Panc1 (cell line): ENCODE results near the gene ARHGAP8.

Experiments
- POLR2AphosphoS5 ChIP-seq: IDR thresholded peaks from 2 replicates; pipeline ENCODE4 v1.6.1; 2012; ENCODE audit warnings: mild to moderate bottlenecking, low read depth, low read length, moderate library complexity
- SIN3A ChIP-seq: IDR thresholded peaks from 2 replicates; pipeline ENCODE4 v1.6.1; 2012; ENCODE audit warnings: low read depth, mild to moderate bottlenecking, low read length, moderate library complexity, borderline replicate concordance; ENCODE audit not compliant: insufficient read depth
- TF ChIP-seq, protein P1 (sequence below), 2 experiments: IDR thresholded peaks; 2 replicates each; pipeline ENCODE4 v1.6.1; 2011 to 2012; ENCODE audit warnings: low read depth in 2 of 2, control low read depth in 1 of 2, low read length in 1 of 2, mild to moderate bottlenecking in 1 of 2, moderate library complexity in 1 of 2; ENCODE audit not compliant: insufficient read depth in 1 of 2
- TF ChIP-seq, protein P2 (sequence below): fragments of 450-650 bp; IDR thresholded peaks from 2 replicates; pipeline ENCODE4 v1.5.1; 2017; ENCODE audit warnings: mild to moderate bottlenecking

DNA sequence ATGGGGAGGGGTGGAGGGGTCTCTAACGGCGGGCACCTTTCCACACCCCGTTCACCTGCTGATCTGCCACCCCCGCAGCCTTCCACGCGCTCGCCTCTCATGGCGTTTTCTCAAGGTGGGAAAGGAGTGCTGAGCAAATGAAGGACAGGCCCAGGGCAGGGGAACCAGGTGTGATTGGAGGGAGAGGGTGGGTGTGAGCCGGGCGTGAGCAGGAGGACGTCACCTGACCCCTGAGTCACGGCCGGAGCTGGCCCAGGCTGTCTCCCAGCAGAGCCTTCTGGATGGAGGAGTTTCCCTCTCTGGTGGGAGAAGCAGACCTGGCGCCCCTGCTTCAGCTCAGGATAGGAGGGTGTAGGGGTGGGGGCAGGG is 14.0 kb upstream of the ARHGAP8 start:
- TF ChIP-seq, protein P1, sequence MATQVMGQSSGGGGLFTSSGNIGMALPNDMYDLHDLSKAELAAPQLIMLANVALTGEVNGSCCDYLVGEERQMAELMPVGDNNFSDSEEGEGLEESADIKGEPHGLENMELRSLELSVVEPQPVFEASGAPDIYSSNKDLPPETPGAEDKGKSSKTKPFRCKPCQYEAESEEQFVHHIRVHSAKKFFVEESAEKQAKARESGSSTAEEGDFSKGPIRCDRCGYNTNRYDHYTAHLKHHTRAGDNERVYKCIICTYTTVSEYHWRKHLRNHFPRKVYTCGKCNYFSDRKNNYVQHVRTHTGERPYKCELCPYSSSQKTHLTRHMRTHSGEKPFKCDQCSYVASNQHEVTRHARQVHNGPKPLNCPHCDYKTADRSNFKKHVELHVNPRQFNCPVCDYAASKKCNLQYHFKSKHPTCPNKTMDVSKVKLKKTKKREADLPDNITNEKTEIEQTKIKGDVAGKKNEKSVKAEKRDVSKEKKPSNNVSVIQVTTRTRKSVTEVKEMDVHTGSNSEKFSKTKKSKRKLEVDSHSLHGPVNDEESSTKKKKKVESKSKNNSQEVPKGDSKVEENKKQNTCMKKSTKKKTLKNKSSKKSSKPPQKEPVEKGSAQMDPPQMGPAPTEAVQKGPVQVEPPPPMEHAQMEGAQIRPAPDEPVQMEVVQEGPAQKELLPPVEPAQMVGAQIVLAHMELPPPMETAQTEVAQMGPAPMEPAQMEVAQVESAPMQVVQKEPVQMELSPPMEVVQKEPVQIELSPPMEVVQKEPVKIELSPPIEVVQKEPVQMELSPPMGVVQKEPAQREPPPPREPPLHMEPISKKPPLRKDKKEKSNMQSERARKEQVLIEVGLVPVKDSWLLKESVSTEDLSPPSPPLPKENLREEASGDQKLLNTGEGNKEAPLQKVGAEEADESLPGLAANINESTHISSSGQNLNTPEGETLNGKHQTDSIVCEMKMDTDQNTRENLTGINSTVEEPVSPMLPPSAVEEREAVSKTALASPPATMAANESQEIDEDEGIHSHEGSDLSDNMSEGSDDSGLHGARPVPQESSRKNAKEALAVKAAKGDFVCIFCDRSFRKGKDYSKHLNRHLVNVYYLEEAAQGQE (IDR thresholded peaks at IDR 0.05; ENCODE audit: insufficient read depth in 1 of 2, low read depth in 2 of 2, low read length in 1 of 2) = no peak
- TF ChIP-seq, protein P2, sequence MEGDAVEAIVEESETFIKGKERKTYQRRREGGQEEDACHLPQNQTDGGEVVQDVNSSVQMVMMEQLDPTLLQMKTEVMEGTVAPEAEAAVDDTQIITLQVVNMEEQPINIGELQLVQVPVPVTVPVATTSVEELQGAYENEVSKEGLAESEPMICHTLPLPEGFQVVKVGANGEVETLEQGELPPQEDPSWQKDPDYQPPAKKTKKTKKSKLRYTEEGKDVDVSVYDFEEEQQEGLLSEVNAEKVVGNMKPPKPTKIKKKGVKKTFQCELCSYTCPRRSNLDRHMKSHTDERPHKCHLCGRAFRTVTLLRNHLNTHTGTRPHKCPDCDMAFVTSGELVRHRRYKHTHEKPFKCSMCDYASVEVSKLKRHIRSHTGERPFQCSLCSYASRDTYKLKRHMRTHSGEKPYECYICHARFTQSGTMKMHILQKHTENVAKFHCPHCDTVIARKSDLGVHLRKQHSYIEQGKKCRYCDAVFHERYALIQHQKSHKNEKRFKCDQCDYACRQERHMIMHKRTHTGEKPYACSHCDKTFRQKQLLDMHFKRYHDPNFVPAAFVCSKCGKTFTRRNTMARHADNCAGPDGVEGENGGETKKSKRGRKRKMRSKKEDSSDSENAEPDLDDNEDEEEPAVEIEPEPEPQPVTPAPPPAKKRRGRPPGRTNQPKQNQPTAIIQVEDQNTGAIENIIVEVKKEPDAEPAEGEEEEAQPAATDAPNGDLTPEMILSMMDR = no peak
- TF ChIP-seq POLR2AphosphoS5 = no peak
- no peak for TF ChIP-seq SIN3A
